Fibroblast of lung (primary cell): ENCODE measurements around the gene PCP4.

Source experiments
- CTCF ChIP-seq, 2 donors: IDR thresholded peaks in 1 of 2; conservative IDR thresholded peaks in 1 of 2; 1 replicate in 1 of 2; 2 replicates in 1 of 2; pipeline ENCODE4 v1.5.1; 2011 to 2012; ENCODE audit warnings: low read length in 2 of 2, control low read depth in 1 of 2, inconsistent platforms in 1 of 2, low read depth in 1 of 2, mild to moderate bottlenecking in 1 of 2
- EZH2 ChIP-seq: IDR thresholded peaks from 2 replicates; pipeline ENCODE4 v1.5.1; 2012; ENCODE audit warnings: low read length, control low read depth, mild to moderate bottlenecking; ENCODE audit errors: missing control alignments

GRCh38 chr21:39915881-39916280 lies 48.6 kb downstream of the PCP4 start:
- TF ChIP-seq CTCF (conservative IDR thresholded peaks at IDR 0.05 in 1 of 2, IDR thresholded peaks at IDR 0.05 in 1 of 2; ENCODE audit: low read depth in 1 of 2, low read length in 2 of 2) (no peak), EZH2 (no peak)
